VCaP (cell line): ENCODE results near the gene FKBP10.
"Not testable (repeated sequence)": the region's sequence is repeated elsewhere in the genome, so short reads cannot be mapped to it uniquely, and the experiment has no call there.

Experiments used
- H3K27ac ChIP-seq: fragments of 450-650 bp; 2 replicates; pipeline ENCODE4 v1.5.1; 2017
- TF ChIP-seq, protein P1 (sequence below): fragments of 450-650 bp; conservative IDR thresholded peaks from 2 replicates; pipeline ENCODE4 v1.5.1; 2017; ENCODE audit warnings: mild to moderate bottlenecking, moderate library complexity

FKBP10 gene

DNA sequence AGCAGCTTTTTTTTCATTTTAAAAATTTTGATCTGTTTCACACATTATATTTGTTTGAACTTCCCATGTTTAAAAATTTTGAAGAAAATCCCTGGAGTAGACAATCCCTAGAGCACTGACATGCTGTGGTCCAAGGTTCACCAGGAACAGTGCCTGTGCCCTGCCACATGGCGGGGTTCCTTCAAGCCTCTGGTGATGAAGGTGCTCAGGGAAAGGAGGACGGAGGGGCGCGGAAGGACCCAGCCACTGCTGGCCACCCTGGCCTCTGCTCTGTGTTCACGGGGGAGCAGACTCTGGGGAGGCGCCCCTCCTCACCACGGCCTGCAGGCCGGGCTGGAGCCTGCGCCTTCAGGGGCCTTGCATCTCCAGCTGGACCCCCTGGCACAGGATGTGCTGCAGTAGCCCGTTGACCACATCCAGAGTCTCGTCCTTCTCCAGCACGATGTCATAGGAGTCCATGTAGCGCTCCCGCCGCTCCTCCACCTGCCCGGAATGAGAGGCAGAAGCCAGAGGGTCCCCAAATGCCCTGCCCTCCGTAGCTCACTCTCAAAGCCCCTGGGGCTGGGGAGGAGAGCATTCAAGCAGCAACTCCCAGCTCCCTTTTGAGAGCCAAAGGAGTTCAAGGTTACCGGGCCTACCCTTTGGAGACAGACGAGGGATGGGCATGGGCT is 12.5 kb downstream of the FKBP10 start:
- H3K27ac ChIP-seq, result no peak overlapping the region
- TF ChIP-seq, protein P1, sequence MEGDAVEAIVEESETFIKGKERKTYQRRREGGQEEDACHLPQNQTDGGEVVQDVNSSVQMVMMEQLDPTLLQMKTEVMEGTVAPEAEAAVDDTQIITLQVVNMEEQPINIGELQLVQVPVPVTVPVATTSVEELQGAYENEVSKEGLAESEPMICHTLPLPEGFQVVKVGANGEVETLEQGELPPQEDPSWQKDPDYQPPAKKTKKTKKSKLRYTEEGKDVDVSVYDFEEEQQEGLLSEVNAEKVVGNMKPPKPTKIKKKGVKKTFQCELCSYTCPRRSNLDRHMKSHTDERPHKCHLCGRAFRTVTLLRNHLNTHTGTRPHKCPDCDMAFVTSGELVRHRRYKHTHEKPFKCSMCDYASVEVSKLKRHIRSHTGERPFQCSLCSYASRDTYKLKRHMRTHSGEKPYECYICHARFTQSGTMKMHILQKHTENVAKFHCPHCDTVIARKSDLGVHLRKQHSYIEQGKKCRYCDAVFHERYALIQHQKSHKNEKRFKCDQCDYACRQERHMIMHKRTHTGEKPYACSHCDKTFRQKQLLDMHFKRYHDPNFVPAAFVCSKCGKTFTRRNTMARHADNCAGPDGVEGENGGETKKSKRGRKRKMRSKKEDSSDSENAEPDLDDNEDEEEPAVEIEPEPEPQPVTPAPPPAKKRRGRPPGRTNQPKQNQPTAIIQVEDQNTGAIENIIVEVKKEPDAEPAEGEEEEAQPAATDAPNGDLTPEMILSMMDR, result no peak

DNA sequence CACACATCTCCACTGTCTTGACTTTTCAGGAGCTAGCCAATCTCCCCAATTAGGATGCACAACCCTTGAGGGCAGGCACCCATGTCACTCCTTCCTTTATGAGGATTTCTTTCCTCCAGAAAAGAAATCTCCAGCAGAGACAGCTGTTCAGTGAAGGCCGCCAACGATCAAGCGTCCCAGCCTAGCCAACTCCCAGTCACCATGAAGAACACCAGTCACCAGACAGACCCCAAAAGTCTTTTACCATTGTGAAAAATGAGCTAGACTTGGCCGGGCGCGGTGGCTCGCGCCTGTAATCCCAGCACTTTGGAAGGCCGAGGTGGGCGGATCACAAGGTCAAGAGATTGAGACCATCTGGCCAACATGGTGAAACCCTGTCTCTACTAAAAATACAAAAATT is 17.2 kb downstream of the FKBP10 start:
- H3K27ac ChIP-seq, result not testable (repeated sequence)

DNA sequence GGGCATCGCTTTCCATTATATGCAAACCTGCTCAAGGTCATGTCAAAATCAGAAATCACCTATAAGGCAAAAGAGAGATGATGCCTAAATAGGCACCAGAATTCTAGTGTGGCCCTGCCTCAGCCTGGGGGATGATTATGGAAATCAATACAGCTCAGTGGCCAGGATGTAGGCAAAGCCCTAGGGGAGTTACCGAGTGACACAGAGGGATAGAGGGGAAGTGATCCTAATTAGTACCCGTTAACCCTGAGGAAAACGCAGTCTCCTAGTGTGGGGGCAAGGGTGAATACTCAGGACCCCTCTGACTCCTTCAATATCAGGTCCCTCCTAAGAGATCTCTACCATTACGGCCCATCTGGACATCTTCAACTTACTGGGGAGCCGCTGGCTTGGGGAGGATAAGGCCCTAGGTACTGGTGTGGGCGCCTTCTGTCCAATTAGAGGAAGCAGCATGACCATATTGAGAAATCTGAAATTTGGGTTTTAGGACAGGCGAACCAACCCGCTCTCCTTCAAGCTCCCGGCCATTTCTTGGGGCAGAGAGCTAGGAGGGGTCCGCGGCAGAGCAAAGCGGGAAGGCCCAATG is 22.5 kb downstream of the FKBP10 start:
- peak overlapping the region; percentile 73; the same call in 1 of the 2 replicates for H3K27ac ChIP-seq
- TF ChIP-seq, protein P1, result no peak

DNA sequence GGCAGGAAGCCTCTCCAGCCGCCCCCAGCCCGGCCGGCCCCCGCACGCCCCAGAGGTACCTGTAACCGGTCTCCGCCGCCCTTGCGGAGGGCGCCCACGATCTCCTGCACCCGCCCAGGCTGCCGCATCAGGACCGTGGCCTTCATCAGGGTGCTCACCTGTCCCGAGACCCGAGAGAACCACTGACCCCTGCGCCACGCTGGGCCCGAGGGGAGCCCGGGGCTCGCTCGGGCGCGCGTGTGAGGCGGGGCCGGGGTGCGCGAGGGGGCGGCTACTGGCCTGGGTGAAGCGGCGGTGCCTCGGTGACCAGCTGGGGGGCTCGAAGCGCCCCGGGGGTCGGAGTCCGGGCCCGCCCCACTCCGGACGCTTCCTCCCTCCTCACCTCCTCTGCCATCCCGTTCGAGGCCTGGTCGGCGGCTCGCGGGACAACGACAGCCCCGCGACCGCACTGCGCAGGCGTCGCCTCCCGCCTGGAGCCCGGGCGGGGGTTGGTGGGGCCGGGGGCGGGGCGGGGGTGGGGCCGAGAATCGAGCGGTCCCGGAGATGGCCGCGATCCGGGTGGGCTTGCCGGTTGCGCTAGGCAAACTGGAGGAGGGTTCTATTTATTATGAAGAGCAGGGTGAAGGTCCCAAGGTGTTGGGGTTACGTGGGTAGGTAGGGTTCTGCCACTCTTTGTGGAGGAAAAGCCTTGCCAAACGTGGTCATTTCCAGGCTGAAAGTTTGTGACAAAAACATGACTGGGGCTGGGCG is 23.2 kb downstream of the FKBP10 start, which contains the start of gene NT5C3B:
NT5C3B (minus strand) TSS at position 433 of the 750 bp plus-strand sequence; CDS start at position 394, 39 bp downstream.
- peak within 1 kb of the TSS; percentile 73; the same call in 1 of the 2 replicates for H3K27ac ChIP-seq
- TF ChIP-seq, protein P1, result no peak

DNA sequence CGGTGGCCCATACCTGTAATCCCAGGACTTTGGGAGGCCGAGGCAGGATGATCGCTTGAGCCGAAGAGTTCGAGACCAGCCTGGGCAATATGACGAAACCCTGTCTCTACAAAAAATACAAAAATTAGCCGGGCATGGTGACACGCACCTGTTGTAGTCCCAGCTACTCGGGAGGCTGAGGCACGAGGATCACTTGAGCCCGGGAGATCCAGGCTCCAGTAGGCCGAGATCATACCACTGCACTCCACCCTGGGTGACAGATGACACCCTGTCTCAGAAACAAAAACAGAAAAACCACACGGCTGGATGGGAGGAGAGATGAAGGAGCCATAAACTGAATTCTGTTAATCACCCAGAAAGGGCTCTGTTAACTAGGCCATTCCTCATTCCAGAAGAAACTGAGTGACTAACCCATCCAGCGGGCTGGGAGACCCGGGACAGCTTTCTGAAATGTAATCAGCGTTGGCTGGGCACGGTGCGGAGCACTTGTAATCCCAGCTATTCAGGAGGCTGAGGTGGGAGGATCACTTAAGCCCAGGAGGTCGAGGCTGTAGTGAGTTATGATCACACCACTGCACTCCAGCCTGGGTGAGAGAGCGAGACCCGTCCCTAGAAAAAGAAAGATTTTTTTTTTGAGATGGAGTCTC is 23.9 kb downstream of the FKBP10 start:
- H3K27ac ChIP-seq, result peak overlapping the region; percentile 73; the same call in 1 of the 2 replicates
- TF ChIP-seq, protein P1, result no peak

DNA sequence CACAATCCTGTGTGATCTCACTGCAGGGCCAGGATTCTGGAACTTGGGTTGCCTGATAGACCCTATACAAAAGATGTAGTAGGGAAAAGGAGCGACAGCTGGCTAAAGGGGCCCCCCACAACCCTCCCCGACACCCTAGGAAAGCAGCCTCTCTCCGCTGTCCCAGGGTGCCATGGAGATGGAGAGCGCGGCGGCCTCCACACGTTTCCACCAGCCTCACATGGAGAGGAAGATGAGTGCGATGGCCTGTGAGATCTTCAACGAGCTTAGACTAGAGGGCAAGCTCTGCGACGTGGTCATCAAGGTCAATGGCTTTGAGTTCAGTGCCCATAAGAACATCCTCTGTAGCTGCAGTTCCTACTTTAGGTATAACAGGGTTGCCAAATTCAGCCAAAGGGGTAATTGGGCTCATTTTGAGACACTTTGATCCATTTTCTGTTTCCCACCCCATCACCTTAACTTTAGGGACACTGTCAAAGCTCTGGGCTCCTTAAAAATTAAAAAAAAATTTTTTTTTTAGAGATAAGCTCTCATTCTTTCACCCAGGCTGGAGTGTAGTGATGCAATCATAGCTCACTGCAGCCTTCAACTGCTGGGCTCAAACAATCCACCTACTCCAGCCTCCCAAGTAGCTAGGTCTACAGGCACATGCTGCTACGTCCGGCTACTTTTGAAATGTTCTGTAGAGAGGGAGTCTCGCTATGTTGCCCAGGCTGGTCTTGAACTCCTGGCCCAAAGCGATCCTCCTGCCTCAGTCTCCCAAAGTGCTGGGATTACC is 25.1 kb downstream of the FKBP10 start, which contains the start of gene KLHL10:
KLHL10 (plus strand) TSS at position 65 of the 778 bp plus-strand sequence; CDS start at position 173, 108 bp downstream.
- no peak within 1 kb of the TSS for H3K27ac ChIP-seq
- TF ChIP-seq, protein P1, result no peak

DNA sequence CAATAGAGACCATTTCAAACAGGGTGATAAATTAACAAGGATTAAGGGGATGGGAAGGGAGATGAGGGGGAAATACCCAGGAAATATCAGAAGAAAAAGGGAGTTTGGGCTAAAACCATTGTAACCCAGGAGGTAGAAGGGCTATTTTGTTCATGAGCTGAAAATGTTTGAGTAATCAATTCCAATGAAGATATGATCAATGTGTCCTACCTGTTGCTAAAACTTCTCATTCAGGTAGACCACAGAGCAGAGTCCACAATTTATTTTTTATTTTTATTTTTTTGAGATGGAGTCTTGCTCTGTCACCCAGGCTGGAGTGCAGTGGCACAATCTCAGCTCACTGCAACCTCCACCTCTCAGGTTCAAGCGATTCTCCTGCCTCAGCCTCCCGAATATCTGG is 26.6 kb downstream of the FKBP10 start:
- not testable (repeated sequence) for H3K27ac ChIP-seq

DNA sequence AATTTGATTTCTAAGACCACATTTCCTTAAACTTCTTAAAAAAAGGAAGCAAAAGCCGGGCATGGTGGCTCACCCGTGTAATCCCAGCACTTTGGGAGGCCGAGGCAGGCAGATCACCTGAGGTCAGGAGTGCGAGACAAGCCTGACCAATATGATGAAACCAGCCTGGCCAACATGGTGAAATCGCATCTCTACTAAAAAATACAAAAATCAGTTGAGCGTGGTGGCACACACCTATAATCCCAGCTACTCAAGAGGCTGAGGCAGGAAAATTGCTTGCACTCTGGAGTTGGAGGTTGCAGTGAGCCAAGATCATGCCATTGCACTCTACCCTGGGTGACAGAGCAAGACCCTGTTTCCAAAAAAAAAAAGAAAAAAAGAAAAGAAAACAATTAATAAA is 28.0 kb downstream of the FKBP10 start:
- H3K27ac ChIP-seq, result not testable (repeated sequence)
